Progenitor cell of endocrine pancreas (in vitro differentiated cells): ENCODE measurements around the gene CRYZL1. TPM values are rescaled to one million over a fixed set of nuclear protein-coding genes. Genes with fewer than 3 reads are reported as not detected.

Experiments
- DNase-seq: peaks from one replicate; pipeline ENCODE4 v3.0.0; 2021; ENCODE audit warnings: low spot score; ENCODE audit not compliant: unreplicated experiment
- H3K27ac Mint-ChIP-seq: 2 replicates; pipeline ENCODE4 v1.8.0; 2021; ENCODE audit warnings: mild to moderate bottlenecking, moderate library complexity, mixed read lengths
- H3K27me3 Mint-ChIP-seq: 2 replicates; pipeline ENCODE4 v1.8.0; 2021; ENCODE audit warnings: mixed read lengths
- H3K36me3 Mint-ChIP-seq: 2 replicates; pipeline ENCODE4 v1.8.0; 2022; ENCODE audit warnings: mixed read lengths; ENCODE audit not compliant: insufficient read depth
- H3K4me1 Mint-ChIP-seq: 2 replicates; pipeline ENCODE4 v1.8.0; 2021; ENCODE audit warnings: low read depth, mixed read lengths
- H3K4me3 Mint-ChIP-seq: 2 replicates; pipeline ENCODE4 v1.8.0; 2021; ENCODE audit warnings: low read depth, mild to moderate bottlenecking, moderate library complexity, mixed read lengths
- H3K9me3 Mint-ChIP-seq: 2 replicates; pipeline ENCODE4 v1.8.0; 2021; ENCODE audit warnings: low read depth, mixed read lengths
- CTCF ChIP-seq: fragments of 200-600 bp; sonication (generic); IDR thresholded peaks from one replicate; pipeline ENCODE4 v1.5.0; 2021; ENCODE audit warnings: antibody characterized with exemption, mild to moderate bottlenecking; ENCODE audit not compliant: unreplicated experiment
- total RNA-seq: library from RNA; stranded (reverse); gene quantifications from 2 replicates; pipeline ENCODE4 v1.2.1, GENCODE V29; 2021

The CRYZL1 gene
- total RNA-seq, 1 donor from 2014 or later = 42.8 TPM

- Mint-ChIP-seq H3K36me3 (peaks cover 5% of the 10 kb centered on the region), H3K4me1 (peaks cover 14% of the 10 kb centered on the region), H3K27ac (no peak overlapping the region), H3K9me3 (no peaks in the 10 kb centered on the region), H3K4me3 (no peak overlapping the region), H3K27me3 (no peaks in the 10 kb centered on the region)
- DNase-seq = no peak
- no peak for TF ChIP-seq CTCF
These were observed 26.6 kb upstream of the CRYZL1 start for GRCh38 chr21:33668180-33668579.

- H3K27me3 Mint-ChIP-seq = no peaks in the 10 kb centered on the region
- H3K9me3 Mint-ChIP-seq = no peaks in the 10 kb centered on the region
- no peak for TF ChIP-seq CTCF
- DNase-seq = no peak
- H3K27ac Mint-ChIP-seq = peak overlapping the region; percentile 88
- H3K4me1 Mint-ChIP-seq = peaks cover 11% of the 10 kb centered on the region
- H3K36me3 Mint-ChIP-seq = peaks cover 5% of the 10 kb centered on the region
- H3K4me3 Mint-ChIP-seq = no peak overlapping the region
These were observed 26.1 kb upstream of the CRYZL1 start for GRCh38 chr21:33667636-33668035.

- Mint-ChIP-seq H3K36me3 (peaks cover 1% of the 10 kb centered on the region), H3K4me3 (no peak overlapping the region), H3K27ac (peak overlapping the region; percentile 73), H3K27me3 (no peaks in the 10 kb centered on the region), H3K9me3 (peaks cover 2% of the 10 kb centered on the region), H3K4me1 (peaks cover 12% of the 10 kb centered on the region)
- DNase-seq = no peak
- no peak for TF ChIP-seq CTCF
These were observed 24.6 kb upstream of the CRYZL1 start for GRCh38 chr21:33666153-33666552.

- Mint-ChIP-seq H3K27ac (no peak overlapping the region), H3K9me3 (peaks cover 8% of the 10 kb centered on the region), H3K27me3 (no peaks in the 10 kb centered on the region), H3K4me1 (peaks cover 11% of the 10 kb centered on the region), H3K36me3 (peaks cover 9% of the 10 kb centered on the region), H3K4me3 (no peak overlapping the region)
- no peak for DNase-seq
- TF ChIP-seq CTCF = no peak
These were observed 22.6 kb upstream of the CRYZL1 start for GRCh38 chr21:33664135-33664534.

GRCh38 chr21:33663241-33663640, 21.7 kb upstream of the CRYZL1 start:
- DNase-seq = no peak
- peak overlapping the region; percentile 41 for H3K27ac Mint-ChIP-seq
- peaks cover 8% of the 10 kb centered on the region for H3K9me3 Mint-ChIP-seq
- H3K4me1 Mint-ChIP-seq = peaks cover 16% of the 10 kb centered on the region
- no peaks in the 10 kb centered on the region for H3K27me3 Mint-ChIP-seq
- no peak overlapping the region for H3K4me3 Mint-ChIP-seq
- no peak for TF ChIP-seq CTCF
- H3K36me3 Mint-ChIP-seq = peaks cover 9% of the 10 kb centered on the region
